ENCODE data around the gene ROBO1.

- TF ChIP-seq CTCF (IDR thresholded peaks at IDR 0.05), result no peak
- no peak for TF ChIP-seq POLR2A (IDR thresholded peaks at IDR 0.05)
- no peak for TF ChIP-seq POLR2AphosphoS5 (IDR thresholded peaks at IDR 0.05)
These were observed 16.1 kb downstream of the ROBO1 start for GRCh38 chr3:79751703-79752102.
